Activated T-cell treated with anti-CD3 and anti-CD28 coated beads for 4 hours (primary cell): ENCODE measurements around the gene C4A.
"Not testable (repeated sequence)": the region's sequence is repeated elsewhere in the genome, so short reads cannot be mapped to it uniquely, and the experiment has no call there.

ENCODE experiments used
- DNase-seq: peaks from one replicate; pipeline ENCODE4 v3.0.0-alpha.2; 2020

C4A gene

GRCh38 chr6:31980998-31981397 lies 859 bp upstream of the C4A start:
- not testable (repeated sequence) for DNase-seq

GRCh38 chr6:31989363-31989762 lies 7.5 kb downstream of the C4A start:
- DNase-seq: not testable (repeated sequence)

DNA sequence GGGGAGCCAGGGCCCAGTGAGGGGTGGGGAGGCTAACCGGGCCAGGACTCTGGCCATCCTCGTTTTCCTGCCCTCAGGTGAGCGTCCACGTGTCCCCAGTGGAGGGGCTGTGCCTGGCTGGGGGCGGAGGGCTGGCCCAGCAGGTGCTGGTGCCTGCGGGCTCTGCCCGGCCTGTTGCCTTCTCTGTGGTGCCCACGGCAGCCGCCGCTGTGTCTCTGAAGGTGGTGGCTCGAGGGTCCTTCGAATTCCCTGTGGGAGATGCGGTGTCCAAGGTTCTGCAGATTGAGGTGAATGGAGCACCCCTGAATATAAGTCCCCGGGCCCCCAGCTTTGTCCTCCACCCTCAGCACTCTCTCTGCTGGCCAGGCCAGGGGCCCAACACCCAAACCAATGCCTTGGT lies 12.6 kb downstream of the C4A start:
- DNase-seq: not testable (repeated sequence)

DNA sequence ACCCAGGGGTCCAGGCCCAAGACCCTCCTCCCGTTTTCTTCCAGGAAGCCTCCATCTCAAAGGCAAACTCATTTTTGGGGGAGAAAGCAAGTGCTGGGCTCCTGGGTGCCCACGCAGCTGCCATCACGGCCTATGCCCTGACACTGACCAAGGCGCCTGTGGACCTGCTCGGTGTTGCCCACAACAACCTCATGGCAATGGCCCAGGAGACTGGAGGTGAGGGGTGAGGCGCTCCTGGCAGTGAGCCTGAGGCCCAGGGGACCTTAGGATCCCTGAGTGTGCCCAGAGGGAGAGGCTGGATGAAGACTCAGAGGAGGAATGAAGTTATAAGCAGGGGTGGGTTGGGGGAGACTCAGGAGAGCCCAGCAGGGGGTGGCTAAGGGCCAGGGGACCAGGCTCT lies 14.5 kb downstream of the C4A start:
- DNase-seq: not testable (repeated sequence)

DNA sequence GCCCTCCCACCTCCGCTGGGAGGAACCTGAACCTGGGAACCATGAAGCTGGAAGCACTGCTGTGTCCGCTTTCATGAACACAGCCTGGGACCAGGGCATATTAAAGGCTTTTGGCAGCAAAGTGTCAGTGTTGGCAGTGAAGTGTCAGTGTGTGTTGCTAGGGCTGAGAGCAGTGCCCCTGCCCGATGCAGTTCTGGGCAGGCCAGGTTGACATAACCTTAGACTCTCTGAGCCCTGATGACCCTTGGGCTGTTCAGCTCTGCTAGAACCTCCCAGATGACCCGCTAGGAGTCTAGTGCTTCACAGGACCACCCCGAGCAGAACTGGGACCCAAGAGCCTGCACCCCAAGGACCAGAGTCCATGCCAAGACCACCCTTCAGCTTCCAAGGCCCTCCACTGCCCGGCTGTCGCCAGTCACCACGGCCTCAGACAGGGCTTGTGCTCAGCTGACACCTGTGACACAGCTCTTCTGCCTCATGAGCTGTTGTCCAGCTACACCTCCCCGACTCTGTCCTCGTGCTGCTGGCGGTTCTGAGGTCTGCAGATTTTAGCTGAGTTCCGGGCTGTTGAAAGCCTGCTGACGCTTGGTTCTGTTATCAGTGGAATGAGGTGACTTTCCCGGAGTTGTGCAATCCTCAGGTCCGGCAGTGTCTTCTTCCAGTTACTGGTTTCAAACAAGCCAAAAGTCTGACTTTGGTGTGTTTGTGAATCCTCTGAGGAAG lies 20.9 kb downstream of the C4A start:
- not testable (repeated sequence) for DNase-seq

- DNase-seq: not testable (repeated sequence)
Observed at GRCh38 chr6:32003301-32003700, 21.4 kb downstream of the C4A start.

DNA sequence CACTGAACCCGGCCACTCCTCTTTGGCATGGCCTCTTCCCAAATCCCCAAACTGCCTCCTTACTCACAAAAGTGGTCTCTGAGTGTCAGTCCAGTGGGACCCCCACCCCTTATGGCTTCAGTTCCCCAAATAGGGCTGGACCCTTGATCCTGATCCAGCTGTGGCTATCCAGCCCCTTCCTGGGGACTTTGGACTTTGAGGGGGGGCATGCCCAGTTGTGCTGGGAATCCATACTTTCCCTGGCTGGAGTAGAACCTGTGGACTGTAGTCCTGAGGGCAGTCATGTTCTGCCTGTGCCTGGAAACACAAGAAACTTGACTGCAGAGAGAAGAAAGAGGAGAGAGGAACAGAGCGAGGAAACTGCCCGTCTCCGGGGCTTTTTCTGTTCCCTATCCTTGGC lies 22.5 kb downstream of the C4A start:
- DNase-seq: not testable (repeated sequence)

DNA sequence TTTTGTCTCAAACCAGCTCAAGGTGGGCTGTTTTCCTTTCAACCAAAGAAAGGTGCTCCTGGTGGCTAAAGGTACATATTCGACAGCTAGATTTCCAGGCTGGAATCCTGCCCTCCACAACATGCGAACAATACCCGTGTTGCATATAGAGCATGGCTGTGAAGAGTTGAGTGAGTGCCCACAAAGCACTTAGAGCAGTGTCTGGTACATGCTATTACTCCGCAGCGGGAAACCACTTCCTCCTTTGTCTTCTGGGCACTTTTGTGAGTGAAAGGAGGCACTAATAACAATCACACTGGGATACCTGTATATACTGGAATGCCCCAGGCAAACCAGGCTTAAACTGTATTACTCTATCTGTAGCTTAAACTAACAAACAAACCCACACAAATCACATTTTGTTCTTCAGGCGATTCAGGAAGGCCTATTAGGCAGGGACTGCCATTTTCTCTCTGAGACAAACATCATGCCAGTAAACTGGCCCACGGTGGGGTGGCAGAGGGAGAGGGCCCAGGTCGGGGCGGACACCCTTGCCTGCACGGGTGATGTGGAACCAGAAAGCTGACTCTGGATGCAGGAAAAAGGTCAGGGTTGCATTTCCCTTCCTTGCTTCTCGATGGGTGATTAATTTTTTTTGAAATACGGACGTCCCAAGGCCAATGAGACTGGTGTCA lies 23.1 kb downstream of the C4A start:
- not testable (repeated sequence) for DNase-seq

DNA sequence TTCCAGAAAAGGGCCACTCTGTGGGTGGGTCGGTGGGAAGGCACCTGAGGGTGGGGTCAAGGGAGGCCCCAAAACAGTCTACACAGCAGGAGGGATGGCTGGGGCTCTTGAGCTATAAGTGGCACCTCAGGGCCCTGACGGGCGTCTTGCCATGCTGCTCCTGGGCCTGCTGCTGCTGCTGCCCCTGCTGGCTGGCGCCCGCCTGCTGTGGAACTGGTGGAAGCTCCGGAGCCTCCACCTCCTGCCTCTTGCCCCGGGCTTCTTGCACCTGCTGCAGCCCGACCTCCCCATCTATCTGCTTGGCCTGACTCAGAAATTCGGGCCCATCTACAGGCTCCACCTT lies 23.7 kb downstream of the C4A start:
- DNase-seq: not testable (repeated sequence)

DNA sequence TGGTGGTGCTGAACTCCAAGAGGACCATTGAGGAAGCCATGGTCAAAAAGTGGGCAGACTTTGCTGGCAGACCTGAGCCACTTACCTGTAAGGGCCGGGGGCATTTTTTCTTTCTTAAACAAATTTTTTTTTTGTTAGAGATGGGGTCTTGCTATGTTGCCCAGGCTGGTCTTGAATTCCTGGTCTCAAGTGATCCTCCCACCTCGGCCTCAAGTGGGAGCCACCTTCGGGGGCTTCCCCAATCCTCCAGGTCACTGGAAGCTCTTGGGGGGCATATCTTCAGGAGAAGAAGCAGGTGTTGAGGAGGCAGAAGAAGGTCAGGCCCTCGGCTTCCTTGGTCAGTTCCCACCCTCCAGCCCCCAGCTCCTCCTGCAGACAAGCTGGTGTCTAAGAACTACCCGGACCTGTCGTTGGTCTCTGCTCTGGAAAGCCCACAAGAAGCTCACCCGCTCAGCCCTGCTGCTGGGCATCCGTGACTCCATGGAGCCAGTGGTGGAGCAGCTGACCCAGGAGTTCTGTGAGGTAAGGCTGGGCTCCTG lies 24.2 kb downstream of the C4A start:
- DNase-seq: not testable (repeated sequence)

GRCh38 chr6:32007086-32007485 lies 25.2 kb downstream of the C4A start:
- not testable (repeated sequence) for DNase-seq

GRCh38 chr6:32008037-32008436 lies 26.2 kb downstream of the C4A start:
- not testable (repeated sequence) for DNase-seq

GRCh38 chr6:32008616-32009015 lies 26.8 kb downstream of the C4A start:
- DNase-seq: not testable (repeated sequence)

DNA sequence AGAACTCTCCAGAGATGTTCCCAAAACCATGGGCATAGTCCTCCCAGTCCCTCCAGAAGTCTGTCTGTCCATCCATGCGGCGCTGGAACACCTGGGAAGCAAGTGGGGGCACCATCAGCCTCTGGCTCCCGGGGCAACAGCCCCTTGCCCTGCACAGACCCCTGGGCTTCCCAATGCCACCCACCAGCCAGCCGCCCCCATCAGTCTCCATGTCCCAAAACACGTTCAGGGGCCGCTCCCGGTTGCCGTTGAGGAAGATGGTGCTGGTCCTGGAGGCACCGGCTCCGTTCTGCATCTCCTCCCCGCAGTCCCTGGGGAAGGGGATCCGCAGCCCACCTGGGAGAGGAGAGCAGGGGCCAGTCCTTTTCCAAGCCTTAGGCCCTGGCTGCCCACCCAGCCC lies 27.7 kb downstream of the C4A start:
- not testable (repeated sequence) for DNase-seq

- not testable (repeated sequence) for DNase-seq
Observed at GRCh38 chr6:32010856-32011530, 29.1 kb downstream of the C4A start.

DNA sequence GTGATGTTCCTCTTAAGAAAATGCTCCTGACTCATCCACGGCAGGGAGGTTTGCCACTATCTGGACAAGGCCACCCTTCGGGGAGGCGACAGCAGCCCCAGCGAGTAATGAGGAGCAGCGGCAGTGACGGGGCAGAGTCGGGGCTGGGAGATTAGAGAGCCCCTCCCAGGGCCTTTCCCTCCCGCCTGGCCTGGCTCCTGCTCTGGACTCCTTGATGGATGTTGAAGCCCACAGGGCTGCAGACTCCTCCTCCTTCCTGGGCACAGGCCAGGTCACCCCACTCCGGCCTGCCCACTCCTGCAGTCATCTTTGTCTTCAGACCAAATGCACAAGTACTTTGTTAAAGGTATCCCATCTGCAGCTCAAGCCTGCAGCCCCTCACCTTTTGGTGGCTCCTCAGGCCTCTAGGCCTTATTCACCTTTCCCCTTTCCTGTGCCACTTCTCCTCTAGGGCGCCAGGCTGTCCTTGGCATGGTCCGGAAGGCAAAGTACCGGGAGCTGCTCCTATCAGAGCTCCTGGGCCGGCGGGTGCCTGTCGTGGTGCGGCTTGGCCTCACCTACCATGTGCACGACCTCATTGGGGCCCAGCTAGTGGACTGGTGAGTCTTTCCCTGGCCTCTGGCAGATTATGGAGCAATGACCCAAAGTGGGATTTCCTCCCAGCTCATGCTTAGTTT lies 31.2 kb downstream of the C4A start:
- DNase-seq: not testable (repeated sequence)

DNA sequence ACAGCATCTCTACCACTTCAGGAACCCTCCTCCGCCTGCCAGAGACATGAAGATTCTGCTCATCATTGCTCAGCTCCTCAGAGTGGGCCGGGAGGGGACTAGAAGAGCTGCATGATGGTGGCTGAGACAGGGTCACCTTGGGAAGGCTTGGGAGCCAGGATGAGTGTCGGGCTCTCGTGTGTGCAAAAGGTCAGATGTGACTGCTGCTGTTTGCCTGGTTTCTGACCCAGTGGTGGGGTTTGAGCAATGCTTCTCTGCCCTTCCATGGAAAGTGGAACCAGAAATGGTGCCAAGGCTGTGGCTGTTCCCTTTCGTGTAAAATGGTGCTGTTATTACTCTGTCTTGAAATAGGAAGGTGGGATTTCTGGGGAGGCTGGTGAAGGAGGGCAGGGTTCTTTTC lies 31.9 kb downstream of the C4A start:
- not testable (repeated sequence) for DNase-seq

DNA sequence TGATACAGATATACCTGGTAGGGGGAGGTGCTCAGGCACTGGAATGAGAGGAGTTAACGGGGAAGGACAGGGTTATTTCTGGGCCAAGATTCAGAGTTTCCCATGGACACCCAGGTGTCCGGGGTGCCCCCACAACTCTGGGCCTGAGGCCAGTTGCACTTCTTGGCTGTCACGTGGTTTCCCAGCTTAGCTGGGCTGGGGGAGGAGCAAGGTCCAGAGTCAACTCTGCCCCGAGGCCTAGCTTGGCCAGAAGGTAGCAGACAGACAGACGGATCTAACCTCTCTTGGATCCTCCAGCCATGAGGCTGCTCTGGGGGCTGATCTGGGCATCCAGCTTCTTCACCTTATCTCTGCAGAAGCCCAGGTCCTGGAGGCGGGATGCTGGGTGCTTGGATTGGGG lies 32.7 kb downstream of the C4A start, which contains the start of gene C4B:
C4B (plus strand) TSS at position 249 of the 400 bp plus-strand sequence; CDS start at position 300, 51 bp downstream.
- not testable (repeated sequence) for DNase-seq

GRCh38 chr6:32022100-32022499 lies 40.2 kb downstream of the C4A start:
- not testable (repeated sequence) for DNase-seq

DNA sequence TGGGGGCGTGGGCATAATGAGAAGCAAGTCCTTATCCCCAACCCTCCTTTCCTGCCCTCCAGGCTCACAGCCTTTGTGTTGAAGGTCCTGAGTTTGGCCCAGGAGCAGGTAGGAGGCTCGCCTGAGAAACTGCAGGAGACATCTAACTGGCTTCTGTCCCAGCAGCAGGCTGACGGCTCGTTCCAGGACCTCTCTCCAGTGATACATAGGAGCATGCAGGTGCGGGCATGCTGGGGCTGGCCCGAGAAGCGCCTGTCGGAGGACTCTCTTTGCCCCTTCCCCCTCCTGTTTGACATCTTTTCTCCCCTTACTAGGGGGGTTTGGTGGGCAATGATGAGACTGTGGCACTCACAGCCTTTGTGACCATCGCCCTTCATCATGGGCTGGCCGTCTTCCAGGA lies 46.8 kb downstream of the C4A start:
- DNase-seq: not testable (repeated sequence)

GRCh38 chr6:32029553-32029952 lies 47.7 kb downstream of the C4A start:
- DNase-seq: not testable (repeated sequence)

DNA sequence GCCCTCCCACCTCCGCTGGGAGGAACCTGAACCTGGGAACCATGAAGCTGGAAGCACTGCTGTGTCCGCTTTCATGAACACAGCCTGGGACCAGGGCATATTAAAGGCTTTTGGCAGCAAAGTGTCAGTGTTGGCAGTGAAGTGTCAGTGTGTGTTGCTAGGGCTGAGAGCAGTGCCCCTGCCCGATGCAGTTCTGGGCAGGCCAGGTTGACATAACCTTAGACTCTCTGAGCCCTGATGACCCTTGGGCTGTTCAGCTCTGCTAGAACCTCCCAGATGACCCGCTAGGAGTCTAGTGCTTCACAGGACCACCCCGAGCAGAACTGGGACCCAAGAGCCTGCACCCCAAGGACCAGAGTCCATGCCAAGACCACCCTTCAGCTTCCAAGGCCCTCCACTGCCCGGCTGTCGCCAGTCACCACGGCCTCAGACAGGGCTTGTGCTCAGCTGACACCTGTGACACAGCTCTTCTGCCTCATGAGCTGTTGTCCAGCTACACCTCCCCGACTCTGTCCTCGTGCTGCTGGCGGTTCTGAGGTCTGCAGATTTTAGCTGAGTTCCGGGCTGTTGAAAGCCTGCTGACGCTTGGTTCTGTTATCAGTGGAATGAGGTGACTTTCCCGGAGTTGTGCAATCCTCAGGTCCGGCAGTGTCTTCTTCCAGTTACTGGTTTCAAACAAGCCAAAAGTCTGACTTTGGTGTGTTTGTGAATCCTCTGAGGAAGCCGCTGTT lies 53.6 kb downstream of the C4A start:
- not testable (repeated sequence) for DNase-seq
